ENCODE data around the gene MLH3. TPM values are rescaled to one million over a fixed set of nuclear protein-coding genes. Genes with fewer than 3 reads are reported as not detected.

MLH3 gene
- total RNA-seq, 4 donors from 2014 or later, result 24.5 to 40.7 (median 32.9) TPM

DNA sequence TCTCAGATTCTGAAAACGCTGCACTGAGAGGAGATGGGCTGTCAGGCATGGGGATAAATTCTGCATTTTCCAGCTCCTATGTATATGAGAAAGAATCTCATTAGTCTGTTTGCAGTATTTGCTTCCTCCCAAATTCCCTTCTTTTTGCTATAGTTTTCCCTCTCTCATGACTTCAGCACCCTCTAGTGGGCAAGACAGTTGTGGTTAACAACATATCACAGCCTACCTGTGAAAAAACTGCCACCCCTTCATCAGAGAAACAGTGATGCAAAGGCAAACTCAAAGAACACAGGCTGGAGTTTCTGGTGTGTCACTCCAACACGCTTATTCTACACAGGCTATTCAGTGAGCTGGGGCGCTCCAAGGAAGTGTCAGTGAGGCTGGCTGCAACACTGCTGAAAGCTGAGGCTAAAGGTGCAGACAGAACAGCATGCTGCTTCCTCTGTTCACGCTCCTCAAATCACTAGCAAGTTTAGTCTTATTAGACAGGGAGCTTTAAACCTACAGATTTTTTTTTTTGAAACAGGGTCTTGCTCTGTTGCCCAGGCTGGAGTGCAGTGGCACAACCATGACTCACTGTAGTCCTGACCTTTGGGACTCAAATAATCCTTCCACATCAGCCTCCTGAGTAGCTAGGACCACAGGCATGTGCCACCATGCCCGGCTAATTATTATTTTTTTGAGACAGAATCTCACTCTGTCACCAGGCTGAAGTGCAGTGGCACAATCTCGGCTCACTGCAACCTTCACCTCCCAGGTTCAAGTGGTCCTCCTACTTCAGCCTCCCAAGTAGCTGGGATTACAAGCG, 37.5 kb upstream of the MLH3 start:
- H3K27ac ChIP-seq (replicated peaks in 1 of 4), result no peak overlapping the region
- 55% methylated on average over 7 of the region's 7 CpGs for WGBS
- H3K27me3 ChIP-seq, result no peaks in the 10 kb centered on the region
- TF ChIP-seq POLR2A (IDR thresholded peaks at IDR 0.05; ENCODE audit: low read depth), result no peak
- TF ChIP-seq, protein P1, sequence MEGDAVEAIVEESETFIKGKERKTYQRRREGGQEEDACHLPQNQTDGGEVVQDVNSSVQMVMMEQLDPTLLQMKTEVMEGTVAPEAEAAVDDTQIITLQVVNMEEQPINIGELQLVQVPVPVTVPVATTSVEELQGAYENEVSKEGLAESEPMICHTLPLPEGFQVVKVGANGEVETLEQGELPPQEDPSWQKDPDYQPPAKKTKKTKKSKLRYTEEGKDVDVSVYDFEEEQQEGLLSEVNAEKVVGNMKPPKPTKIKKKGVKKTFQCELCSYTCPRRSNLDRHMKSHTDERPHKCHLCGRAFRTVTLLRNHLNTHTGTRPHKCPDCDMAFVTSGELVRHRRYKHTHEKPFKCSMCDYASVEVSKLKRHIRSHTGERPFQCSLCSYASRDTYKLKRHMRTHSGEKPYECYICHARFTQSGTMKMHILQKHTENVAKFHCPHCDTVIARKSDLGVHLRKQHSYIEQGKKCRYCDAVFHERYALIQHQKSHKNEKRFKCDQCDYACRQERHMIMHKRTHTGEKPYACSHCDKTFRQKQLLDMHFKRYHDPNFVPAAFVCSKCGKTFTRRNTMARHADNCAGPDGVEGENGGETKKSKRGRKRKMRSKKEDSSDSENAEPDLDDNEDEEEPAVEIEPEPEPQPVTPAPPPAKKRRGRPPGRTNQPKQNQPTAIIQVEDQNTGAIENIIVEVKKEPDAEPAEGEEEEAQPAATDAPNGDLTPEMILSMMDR (IDR thresholded peaks at IDR 0.05), result peak; percentile 70 to 81 (median 77)
- intact Hi-C loops (cut with DNase I), result loop anchor here (2.0 to 10.0 kb wide), 3 partner anchors 84 to 174 kb away; partner anchors contain the start of gene EIF2B2
- peaks cover 61 to 99% (median 94%) of the 10 kb centered on the region in 4 donors for H3K36me3 ChIP-seq
- H3K4me1 ChIP-seq, result peaks cover 0 to 5% (median 2%) of the 10 kb centered on the region in 4 donors
- DNase-seq (ENCODE audit: extremely low spot score), result no peak
- H3K4me3 ChIP-seq, result no peak overlapping the region
- no peaks in the 10 kb centered on the region for H3K9me3 ChIP-seq

- DNase-seq (ENCODE audit: extremely low spot score), result no peak
- 60% methylated on average over 2 of the region's 2 CpGs for WGBS
- Histone ChIP-seq H3K36me3 (peaks cover 60 to 98% (median 96%) of the 10 kb centered on the region in 4 donors), H3K27me3 (no peaks in the 10 kb centered on the region), H3K27ac (replicated peaks in 1 of 4) (no peak overlapping the region), H3K4me1 (peaks cover 0 to 5% (median 2%) of the 10 kb centered on the region in 4 donors), H3K9me3 (no peaks in the 10 kb centered on the region), H3K4me3 (no peak overlapping the region)
- intact Hi-C loops (cut with DNase I), result loop anchor here (2.0 to 10.0 kb wide), 3 partner anchors 83 to 173 kb away; partner anchors contain the start of gene EIF2B2
- TF ChIP-seq EP300 (IDR thresholded peaks at IDR 0.05) (no peak), POLR2AphosphoS5 (IDR thresholded peaks at IDR 0.05) (no peak), POLR2A (IDR thresholded peaks at IDR 0.05; ENCODE audit: low read depth) (no peak)
- TF ChIP-seq, protein P1 (IDR thresholded peaks at IDR 0.05), result no peak
These were observed 36.9 kb upstream of the MLH3 start for GRCh38 chr14:75088153-75088552.

GRCh38 chr14:75084513-75084912, 33.2 kb upstream of the MLH3 start:
- Histone ChIP-seq H3K27me3 (no peaks in the 10 kb centered on the region), H3K27ac (replicated peaks in 1 of 4) (no peak overlapping the region), H3K9me3 (no peaks in the 10 kb centered on the region), H3K36me3 (peaks cover 45 to 84% (median 66%) of the 10 kb centered on the region in 4 donors), H3K4me3 (no peak overlapping the region), H3K4me1 (peaks cover 0 to 31% (median 28%) of the 10 kb centered on the region in 4 donors)
- 66% methylated on average over 5 of the region's 5 CpGs for WGBS
- intact Hi-C loops (cut with DNase I), result loop anchor here (10.0 kb wide), 2 partner anchors 80 to 170 kb away; partner anchors contain the start of gene EIF2B2
- DNase-seq (ENCODE audit: extremely low spot score), result no peak
- TF ChIP-seq, protein P1 (IDR thresholded peaks at IDR 0.05), result peak in 2 of 3 experiments; percentile 4 to 12
- TF ChIP-seq EP300 (IDR thresholded peaks at IDR 0.05), result no peak

- TF ChIP-seq POLR2AphosphoS5 (IDR thresholded peaks at IDR 0.05) (no peak), POLR2A (IDR thresholded peaks at IDR 0.05; ENCODE audit: low read depth) (no peak), EP300 (IDR thresholded peaks at IDR 0.05) (no peak)
- TF ChIP-seq, protein P1 (IDR thresholded peaks at IDR 0.05), result no peak
- 90% methylated on average over 1 of the region's 1 CpG for WGBS
These were observed 32.0 kb upstream of the MLH3 start for GRCh38 chr14:75083271-75083670.

More at GRCh38 chr14:75083271-75083670, 32.0 kb upstream of the MLH3 start:
- H3K36me3 ChIP-seq, result peaks cover 44 to 72% (median 54%) of the 10 kb centered on the region in 4 donors
- H3K9me3 ChIP-seq, result no peaks in the 10 kb centered on the region
- no peaks in the 10 kb centered on the region for H3K27me3 ChIP-seq
- DNase-seq (ENCODE audit: extremely low spot score), result no peak
- intact Hi-C loops (cut with DNase I), result loop anchor here (10.0 kb wide), 2 partner anchors 78 to 168 kb away; partner anchors contain the start of gene EIF2B2
- no peak overlapping the region for H3K4me3 ChIP-seq
- peaks cover 0 to 28% (median 27%) of the 10 kb centered on the region in 4 donors for H3K4me1 ChIP-seq
- no peak overlapping the region for H3K27ac ChIP-seq (replicated peaks in 1 of 4)

Data from esophagus muscularis mucosa (tissue), 4 donors.